Nephron progenitor cell (in vitro differentiated cells): Measurements from ENCODE around the gene PML.

Source experiments
- DNase-seq: peaks from one replicate; pipeline ENCODE4 v3.0.0; 2021
- H3K27ac Mint-ChIP-seq: 2 replicates; pipeline ENCODE4 v1.8.0; 2021; ENCODE audit warnings: mild to moderate bottlenecking, moderate library complexity, mixed read lengths
- H3K27me3 Mint-ChIP-seq: 2 replicates; pipeline ENCODE4 v1.8.0; 2021; ENCODE audit warnings: mild to moderate bottlenecking, low read depth, mixed read lengths; ENCODE audit not compliant: poor library complexity
- H3K36me3 Mint-ChIP-seq: 2 replicates; pipeline ENCODE4 v1.8.0; 2021; ENCODE audit warnings: low read depth, mixed read lengths
- H3K4me1 Mint-ChIP-seq: 2 replicates; pipeline ENCODE4 v1.8.0; 2021; ENCODE audit warnings: mixed read lengths
- H3K4me3 Mint-ChIP-seq: 2 replicates; pipeline ENCODE4 v1.8.0; 2021; ENCODE audit warnings: mild to moderate bottlenecking, moderate library complexity, mixed read lengths
- H3K9me3 Mint-ChIP-seq: 2 replicates; pipeline ENCODE4 v1.8.0; 2021; ENCODE audit warnings: mild to moderate bottlenecking, moderate library complexity, mixed read lengths
- TF ChIP-seq, protein P1 (sequence below): fragments of 200-600 bp; sonication (generic); IDR thresholded peaks from 2 replicates; pipeline ENCODE4 v1.5.0; 2021; ENCODE audit warnings: antibody characterized with exemption

PML gene

DNA sequence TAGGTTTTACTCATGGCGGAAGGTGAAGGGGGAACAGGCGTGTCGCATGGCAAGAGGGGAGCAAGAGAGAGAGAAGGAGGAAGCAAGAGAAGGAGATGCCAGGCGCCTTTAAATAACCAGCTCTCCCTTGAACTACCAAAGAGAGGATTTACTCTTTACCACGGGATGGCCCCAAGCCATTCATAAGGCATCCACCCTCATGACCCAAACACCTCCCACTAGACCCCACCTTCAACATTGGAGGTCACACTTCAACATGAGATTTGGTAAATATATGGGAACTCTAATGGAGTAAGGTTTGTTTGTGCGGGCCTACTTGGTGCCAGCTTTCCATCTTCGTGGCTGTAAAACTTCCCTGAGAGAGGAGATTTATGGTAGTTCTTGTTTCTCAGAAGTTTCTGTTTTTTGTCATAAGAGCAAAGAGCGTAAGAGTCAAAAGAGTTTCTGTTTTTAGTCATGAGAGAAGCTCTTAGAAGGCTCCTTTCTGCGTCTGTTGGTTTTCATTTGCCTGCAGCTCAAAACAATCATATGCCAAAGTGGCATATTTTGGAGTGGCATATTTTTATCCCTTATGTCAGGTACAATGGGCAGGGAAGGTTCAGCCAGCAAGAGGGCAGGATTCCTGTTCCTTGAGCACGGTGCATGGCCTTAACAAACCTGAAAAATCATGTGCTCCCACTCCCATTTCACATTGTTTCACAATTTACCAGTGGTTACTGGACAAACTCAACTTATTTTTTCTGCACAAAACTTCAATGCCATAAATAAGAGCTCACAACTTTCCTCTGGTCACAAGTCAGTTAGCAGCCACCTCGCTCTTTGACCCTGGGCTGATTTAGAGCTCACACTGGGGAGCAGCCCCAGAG lies 12.5 kb downstream of the PML start:
- Mint-ChIP-seq H3K27ac (peak overlapping the region; percentile 85), H3K36me3 (peaks cover 63% of the 10 kb centered on the region), H3K4me1 (peaks cover 49% of the 10 kb centered on the region), H3K4me3 (no peak overlapping the region), H3K9me3 (peaks cover 7% of the 10 kb centered on the region), H3K27me3 (peaks cover 2% of the 10 kb centered on the region)
- TF ChIP-seq, protein P1, sequence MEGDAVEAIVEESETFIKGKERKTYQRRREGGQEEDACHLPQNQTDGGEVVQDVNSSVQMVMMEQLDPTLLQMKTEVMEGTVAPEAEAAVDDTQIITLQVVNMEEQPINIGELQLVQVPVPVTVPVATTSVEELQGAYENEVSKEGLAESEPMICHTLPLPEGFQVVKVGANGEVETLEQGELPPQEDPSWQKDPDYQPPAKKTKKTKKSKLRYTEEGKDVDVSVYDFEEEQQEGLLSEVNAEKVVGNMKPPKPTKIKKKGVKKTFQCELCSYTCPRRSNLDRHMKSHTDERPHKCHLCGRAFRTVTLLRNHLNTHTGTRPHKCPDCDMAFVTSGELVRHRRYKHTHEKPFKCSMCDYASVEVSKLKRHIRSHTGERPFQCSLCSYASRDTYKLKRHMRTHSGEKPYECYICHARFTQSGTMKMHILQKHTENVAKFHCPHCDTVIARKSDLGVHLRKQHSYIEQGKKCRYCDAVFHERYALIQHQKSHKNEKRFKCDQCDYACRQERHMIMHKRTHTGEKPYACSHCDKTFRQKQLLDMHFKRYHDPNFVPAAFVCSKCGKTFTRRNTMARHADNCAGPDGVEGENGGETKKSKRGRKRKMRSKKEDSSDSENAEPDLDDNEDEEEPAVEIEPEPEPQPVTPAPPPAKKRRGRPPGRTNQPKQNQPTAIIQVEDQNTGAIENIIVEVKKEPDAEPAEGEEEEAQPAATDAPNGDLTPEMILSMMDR = no peak
- no peak for DNase-seq

DNA sequence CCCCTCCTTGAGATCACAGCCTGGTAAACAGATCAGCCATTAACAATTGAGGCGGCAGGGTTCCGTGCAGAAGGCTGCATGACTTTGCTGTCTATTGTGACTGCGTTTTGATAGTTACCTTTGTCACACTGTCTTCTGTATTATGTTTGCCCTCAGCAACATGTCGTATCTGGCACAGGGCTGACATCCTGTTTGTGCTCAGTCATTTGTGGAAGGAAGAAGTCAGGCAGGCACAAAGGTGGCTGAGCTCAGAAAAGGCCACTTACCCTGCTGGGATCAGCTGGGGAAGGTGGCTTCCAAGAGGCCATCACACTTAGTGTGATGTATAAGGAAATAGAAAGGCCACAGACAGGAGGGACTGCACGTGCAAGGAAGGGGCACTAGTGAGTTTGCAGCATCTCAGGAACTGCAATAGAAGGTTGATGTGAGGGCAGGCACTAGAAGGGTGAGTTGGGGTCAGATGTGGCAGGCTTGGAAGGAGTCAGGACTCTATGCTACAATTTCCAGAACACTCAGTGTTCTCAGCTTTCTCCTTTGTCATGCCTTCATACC lies 13.4 kb downstream of the PML start:
- H3K27me3 Mint-ChIP-seq = peaks cover 2% of the 10 kb centered on the region
- peaks cover 11% of the 10 kb centered on the region for H3K9me3 Mint-ChIP-seq
- TF ChIP-seq, protein P1 = no peak
- no peak for DNase-seq
- H3K4me1 Mint-ChIP-seq = peaks cover 49% of the 10 kb centered on the region
- no peak overlapping the region for H3K4me3 Mint-ChIP-seq
- peak overlapping the region; percentile 30 for H3K27ac Mint-ChIP-seq
- H3K36me3 Mint-ChIP-seq = peaks cover 62% of the 10 kb centered on the region

DNA sequence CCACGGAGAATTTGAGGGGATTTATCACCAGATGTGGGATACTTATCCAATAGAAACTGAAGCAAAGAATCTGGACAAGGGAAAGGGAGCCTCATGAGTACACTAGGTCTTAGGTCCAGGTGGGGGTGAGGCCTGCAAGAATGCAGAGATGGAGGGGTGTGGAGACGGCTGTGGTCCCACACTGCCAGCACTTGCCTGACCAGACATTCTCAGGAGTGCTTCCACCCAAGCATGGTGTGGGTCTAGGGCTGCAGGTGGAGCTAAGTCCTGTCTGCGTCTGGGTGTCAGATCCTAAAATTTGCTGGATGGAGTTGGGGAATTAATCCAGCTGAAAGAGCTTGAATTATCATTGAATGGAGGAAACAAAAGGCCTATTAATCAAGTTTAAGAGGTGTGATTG lies 14.4 kb downstream of the PML start:
- peaks cover 7% of the 10 kb centered on the region for H3K9me3 Mint-ChIP-seq
- H3K27me3 Mint-ChIP-seq = no peaks in the 10 kb centered on the region
- H3K36me3 Mint-ChIP-seq = peaks cover 62% of the 10 kb centered on the region
- DNase-seq = no peak
- peak overlapping the region; percentile 37 for H3K27ac Mint-ChIP-seq
- peaks cover 49% of the 10 kb centered on the region for H3K4me1 Mint-ChIP-seq
- TF ChIP-seq, protein P1 = no peak
- H3K4me3 Mint-ChIP-seq = no peak overlapping the region

DNA sequence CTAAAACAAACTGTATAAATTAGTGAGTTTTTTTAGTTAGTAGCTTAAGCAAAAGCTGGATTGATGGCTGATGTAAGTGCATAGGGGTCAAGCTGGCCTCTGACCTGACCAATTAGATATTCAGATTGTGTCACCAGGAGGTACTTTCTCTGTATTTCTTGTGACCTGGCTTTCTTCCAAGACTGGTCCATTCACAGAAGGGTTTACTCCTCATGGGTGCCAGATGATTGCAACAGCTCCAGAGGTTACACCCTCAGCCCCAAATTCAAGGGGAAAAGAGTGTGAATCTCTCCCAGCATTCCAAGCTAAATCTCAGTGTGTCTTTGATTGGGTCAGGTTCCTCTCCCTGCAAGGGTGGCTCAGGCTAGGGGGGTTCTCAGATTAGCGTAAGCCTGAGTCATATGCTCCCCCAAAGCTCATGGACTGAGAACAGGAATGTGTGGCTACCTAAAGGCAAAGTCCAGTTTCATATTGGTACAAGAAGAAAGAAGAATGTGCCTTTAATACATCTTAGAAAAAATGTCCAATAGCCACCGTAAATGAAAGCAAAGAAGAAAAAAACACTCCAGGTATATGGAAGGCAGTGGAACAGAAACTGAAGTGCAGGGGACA lies 16.5 kb downstream of the PML start:
- no peak for DNase-seq
- Mint-ChIP-seq H3K9me3 (peaks cover 7% of the 10 kb centered on the region), H3K27ac (peak overlapping the region; percentile 91), H3K4me1 (peaks cover 49% of the 10 kb centered on the region), H3K36me3 (peaks cover 56% of the 10 kb centered on the region), H3K27me3 (no peaks in the 10 kb centered on the region), H3K4me3 (peak overlapping the region; percentile 5)
- TF ChIP-seq, protein P1 = no peak

DNA sequence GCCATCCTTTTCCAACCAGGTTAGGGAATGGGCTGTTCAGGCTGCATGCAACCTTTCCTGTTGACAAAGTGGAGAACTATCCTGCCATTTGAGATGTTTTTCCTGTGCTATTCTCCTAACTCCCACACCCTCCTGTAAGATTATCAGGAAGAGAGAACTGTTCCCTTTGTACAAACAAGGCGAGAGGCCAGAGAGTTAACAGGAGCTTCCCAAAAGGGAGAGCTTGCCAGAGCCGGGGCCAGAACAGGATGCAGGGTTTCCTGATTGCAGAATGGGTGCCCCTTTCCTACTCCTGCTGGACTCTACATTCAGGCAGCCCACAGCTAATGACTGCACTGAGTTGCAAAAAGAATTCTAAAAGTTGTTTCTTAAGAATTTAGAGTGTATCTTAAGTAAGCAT lies 17.1 kb downstream of the PML start:
- peak overlapping the region; percentile 91 for H3K27ac Mint-ChIP-seq
- H3K36me3 Mint-ChIP-seq = peaks cover 51% of the 10 kb centered on the region
- H3K27me3 Mint-ChIP-seq = no peaks in the 10 kb centered on the region
- TF ChIP-seq, protein P1 = no peak
- H3K4me3 Mint-ChIP-seq = peak overlapping the region; percentile 5
- peaks cover 7% of the 10 kb centered on the region for H3K9me3 Mint-ChIP-seq
- peaks cover 44% of the 10 kb centered on the region for H3K4me1 Mint-ChIP-seq
- no peak for DNase-seq
